Skeletal muscle tissue (tissue), 4 donors: ENCODE measurements around the gene CDHR3. TPM values are rescaled to one million over a fixed set of nuclear protein-coding genes. Genes with fewer than 3 reads are reported as not detected.

Experiments
- H3K27ac ChIP-seq: one replicate; pipeline ENCODE4 v1.7.0; 2013; ENCODE audit warnings: mild to moderate bottlenecking, low read depth, low read length, inconsistent platforms
- H3K27me3 ChIP-seq, 3 donors: one replicate each; pipeline ENCODE4 v1.7.0; 2013; ENCODE audit warnings: low read length in 3 of 3; ENCODE audit not compliant: control insufficient read depth in 3 of 3, insufficient read depth in 3 of 3
- H3K36me3 ChIP-seq, 3 donors: one replicate each; pipeline ENCODE4 v1.7.0; 2013; ENCODE audit warnings: low read length in 3 of 3; ENCODE audit not compliant: control insufficient read depth in 3 of 3, insufficient read depth in 3 of 3
- H3K4me1 ChIP-seq, 3 donors: one replicate each; pipeline ENCODE4 v1.7.0; 2013; ENCODE audit warnings: low read length in 3 of 3, mild to moderate bottlenecking in 3 of 3; ENCODE audit not compliant: control insufficient read depth in 3 of 3, insufficient read depth in 3 of 3
- H3K4me3 ChIP-seq, 3 donors: one replicate each; pipeline ENCODE4 v1.7.0; 2013; ENCODE audit warnings: low read length in 3 of 3
- H3K9ac ChIP-seq, 3 donors: one replicate each; pipeline ENCODE4 v1.7.0; 2013; ENCODE audit warnings: low read length in 3 of 3, mild to moderate bottlenecking in 3 of 3, moderate library complexity in 2 of 3, low read depth in 1 of 3
- H3K9me3 ChIP-seq, 3 donors: one replicate each; pipeline ENCODE4 v1.7.0; 2013; ENCODE audit warnings: low read length in 3 of 3; ENCODE audit not compliant: control insufficient read depth in 3 of 3
- total RNA-seq: library from RNA; depleted of rRNA; stranded (reverse); fragments of >200 nt; gene quantifications from one replicate; pipeline ENCODE4 v1.2.3, GENCODE V29; 2014
- donor health status: Osteomylitis.

The CDHR3 gene
- total RNA-seq, 1 donor from 2014 or later = 12.0 TPM

- H3K4me3 ChIP-seq = no peak overlapping the region
Measured at GRCh38 chr7:106053109-106053508, 90.0 kb downstream of the CDHR3 start.

GRCh38 chr7:106054156-106054910 lies 91.3 kb downstream of the CDHR3 start:
- no peak overlapping the region for H3K9ac ChIP-seq

More at GRCh38 chr7:106053109-106053508, 90.0 kb downstream of the CDHR3 start:
- Histone ChIP-seq H3K27ac (no peak overlapping the region), H3K9me3 (no peaks in the 10 kb centered on the region), H3K9ac (no peak overlapping the region), H3K36me3 (no peaks in the 10 kb centered on the region), H3K27me3 (no peaks in the 10 kb centered on the region), H3K4me1 (peaks cover 4 to 21% (median 14%) of the 10 kb centered on the region in 3 donors)

GRCh38 chr7:106054971-106055532 lies 92.0 kb downstream of the CDHR3 start:
- Histone ChIP-seq H3K4me3 (no peak overlapping the region), H3K9me3 (no peaks in the 10 kb centered on the region), H3K4me1 (peaks cover 4 to 20% (median 18%) of the 10 kb centered on the region in 3 donors), H3K27me3 (no peaks in the 10 kb centered on the region), H3K27ac (no peak overlapping the region), H3K9ac (no peak overlapping the region), H3K36me3 (no peaks in the 10 kb centered on the region)

More at GRCh38 chr7:106054156-106054910, 91.3 kb downstream of the CDHR3 start:
- H3K27me3 ChIP-seq = no peaks in the 10 kb centered on the region
- H3K36me3 ChIP-seq = no peaks in the 10 kb centered on the region
- no peaks in the 10 kb centered on the region for H3K9me3 ChIP-seq
- peaks cover 4 to 21% (median 19%) of the 10 kb centered on the region in 3 donors for H3K4me1 ChIP-seq
- no peak overlapping the region for H3K27ac ChIP-seq
- no peak overlapping the region for H3K4me3 ChIP-seq

GRCh38 chr7:106056513-106057203 lies 93.6 kb downstream of the CDHR3 start:
- no peaks in the 10 kb centered on the region for H3K36me3 ChIP-seq
- no peaks in the 10 kb centered on the region for H3K27me3 ChIP-seq
- peak overlapping the region in 1 of 3 donors; percentile 40 for H3K9ac ChIP-seq
- H3K4me3 ChIP-seq = no peak overlapping the region
- H3K9me3 ChIP-seq = no peaks in the 10 kb centered on the region
- H3K27ac ChIP-seq = no peak overlapping the region
- peaks cover 4 to 8% (median 6%) of the 10 kb centered on the region in 3 donors for H3K4me1 ChIP-seq

- Histone ChIP-seq H3K9ac (peak overlapping the region in 1 of 3 donors; percentile 40), H3K36me3 (no peaks in the 10 kb centered on the region), H3K9me3 (no peaks in the 10 kb centered on the region), H3K27me3 (no peaks in the 10 kb centered on the region), H3K27ac (no peak overlapping the region), H3K4me3 (no peak overlapping the region), H3K4me1 (peaks cover 4 to 8% (median 6%) of the 10 kb centered on the region in 3 donors)
Measured at GRCh38 chr7:106057204-106057961, 94.3 kb downstream of the CDHR3 start.

- Histone ChIP-seq H3K27ac (no peak overlapping the region), H3K4me3 (no peak overlapping the region), H3K36me3 (no peaks in the 10 kb centered on the region), H3K9ac (no peak overlapping the region), H3K27me3 (no peaks in the 10 kb centered on the region), H3K4me1 (peaks cover 4 to 8% (median 6%) of the 10 kb centered on the region in 3 donors), H3K9me3 (no peaks in the 10 kb centered on the region)
Measured at GRCh38 chr7:106057962-106058927, 95.2 kb downstream of the CDHR3 start.

- H3K9me3 ChIP-seq = no peaks in the 10 kb centered on the region
- no peaks in the 10 kb centered on the region for H3K27me3 ChIP-seq
- peaks cover 4 to 8% (median 6%) of the 10 kb centered on the region in 3 donors for H3K4me1 ChIP-seq
- H3K36me3 ChIP-seq = no peaks in the 10 kb centered on the region
- H3K9ac ChIP-seq = no peak overlapping the region
- no peak overlapping the region for H3K4me3 ChIP-seq
- H3K27ac ChIP-seq = no peak overlapping the region
Measured at GRCh38 chr7:106058928-106059324, 95.9 kb downstream of the CDHR3 start.

- Histone ChIP-seq H3K27ac (no peak overlapping the region), H3K9ac (no peak overlapping the region), H3K27me3 (no peaks in the 10 kb centered on the region), H3K4me1 (peaks cover 9 to 14% (median 11%) of the 10 kb centered on the region in 3 donors), H3K9me3 (no peaks in the 10 kb centered on the region), H3K36me3 (no peaks in the 10 kb centered on the region), H3K4me3 (no peak overlapping the region)
Measured at GRCh38 chr7:106059556-106059955, 96.5 kb downstream of the CDHR3 start.

- no peaks in the 10 kb centered on the region for H3K36me3 ChIP-seq
- H3K4me1 ChIP-seq = peaks cover 18 to 23% (median 20%) of the 10 kb centered on the region in 3 donors
- no peak overlapping the region for H3K4me3 ChIP-seq
- no peaks in the 10 kb centered on the region for H3K27me3 ChIP-seq
- H3K9me3 ChIP-seq = no peaks in the 10 kb centered on the region
- H3K27ac ChIP-seq = no peak overlapping the region
- no peak overlapping the region for H3K9ac ChIP-seq
Measured at GRCh38 chr7:106060394-106060920, 97.4 kb downstream of the CDHR3 start.
